K562 (cell line): ENCODE results near the gene FH. TPM values are rescaled to one million over a fixed set of nuclear protein-coding genes. Genes with fewer than 3 reads are reported as not detected.

Experiments used
- CHD2 ChIP-seq: IDR thresholded peaks from 2 replicates; pipeline ENCODE4 v1.6.1; 2011; ENCODE audit warnings: low read depth, low read length
- CREB5 ChIP-seq: fragments of 250-450 bp; sonication (Bioruptor Pico); IDR thresholded peaks from 2 replicates; pipeline ENCODE4 v1.5.0; 2020; ENCODE audit warnings: mild to moderate bottlenecking
- E2F1 ChIP-seq: sonication (generic); formaldehyde crosslinking; IDR thresholded peaks from 2 replicates; pipeline ENCODE4 v1.8.1; 2023; ENCODE audit warnings: mild to moderate bottlenecking, missing genetic modification reagents, moderate library complexity
- ELF1 ChIP-seq: fragments of 200-800 bp; sonication (Bioruptor generic); IDR thresholded peaks from 2 replicates; pipeline ENCODE4 v1.6.1; 2016; ENCODE audit warnings: missing genetic modification characterization, missing compliant biosample characterization
- FOXA1 ChIP-seq: fragments of 450-650 bp; IDR thresholded peaks from 2 replicates; pipeline ENCODE4 v1.6.1; 2016; ENCODE audit warnings: mild to moderate bottlenecking, borderline replicate concordance
- FOXK2 ChIP-seq, 2 experiments: fragments of 450-650 bp; IDR thresholded peaks in 1 of 2; conservative IDR thresholded peaks in 1 of 2; 2 replicates each; pipeline ENCODE4 v1.6.1; 2016; ENCODE audit warnings: low read depth in 2 of 2, mild to moderate bottlenecking in 1 of 2
- KLF10 ChIP-seq: fragments of 250-450 bp; sonication (Bioruptor Pico); IDR thresholded peaks from 2 replicates; pipeline ENCODE4 v1.6.1; 2021; ENCODE audit warnings: matching md5 sums
- MEIS2 ChIP-seq: fragments of 450-650 bp; IDR thresholded peaks from 2 replicates; pipeline ENCODE4 v1.6.1; 2014; ENCODE audit warnings: mild to moderate bottlenecking; ENCODE audit not compliant: partially characterized antibody
- PCBP1 ChIP-seq: fragments of 200-400 bp; formaldehyde crosslinking; IDR thresholded peaks from 2 replicates; pipeline ENCODE4 v1.6.1; 2018; ENCODE audit warnings: mild to moderate bottlenecking, low read depth, low read length; ENCODE audit not compliant: poor library complexity, severe bottlenecking
- PHTF2 ChIP-seq: fragments of 250-450 bp; sonication (Bioruptor Pico); IDR thresholded peaks from 2 replicates; pipeline ENCODE4 v1.5.0; 2021; ENCODE audit warnings: mild to moderate bottlenecking
- RBM17 ChIP-seq: fragments of 200-400 bp; formaldehyde crosslinking; IDR thresholded peaks from 2 replicates; pipeline ENCODE4 v1.6.1; 2017; ENCODE audit warnings: low read depth, mild to moderate bottlenecking, low read length, borderline replicate concordance
- RBM25 ChIP-seq: fragments of 200-400 bp; formaldehyde crosslinking; IDR thresholded peaks from 2 replicates; pipeline ENCODE4 v1.6.1; 2018; ENCODE audit warnings: low read length, low read depth, moderate library complexity; ENCODE audit not compliant: severe bottlenecking
- TAF9B ChIP-seq: fragments of 450-650 bp; IDR thresholded peaks from 2 replicates; pipeline ENCODE4 v1.6.1; 2018; ENCODE audit warnings: mild to moderate bottlenecking; ENCODE audit not compliant: partially characterized antibody
- TRIM24 ChIP-seq, 2 experiments: fragments of 450-650 bp; IDR thresholded peaks; 2 replicates each; pipeline ENCODE4 v1.6.1; 2016
- TRIM25 ChIP-seq: fragments of 450-650 bp; IDR thresholded peaks from 2 replicates; pipeline ENCODE4 v1.7.0; 2016; ENCODE audit warnings: borderline replicate concordance
- USF2 ChIP-seq: sonication (generic); formaldehyde crosslinking; IDR thresholded peaks from 2 replicates; pipeline ENCODE4 v1.5.0; 2020; ENCODE audit warnings: missing genetic modification reagents
- ZNF311 ChIP-seq: fragments of 250-450 bp; sonication (Bioruptor Pico); IDR thresholded peaks from 2 replicates; pipeline ENCODE4 v1.4.0; 2020; ENCODE audit warnings: mild to moderate bottlenecking, moderate library complexity
- ZNF518B ChIP-seq: fragments of 250-450 bp; sonication (Bioruptor Pico); IDR thresholded peaks from 2 replicates; pipeline ENCODE4 v1.5.0; 2021; ENCODE audit warnings: mild to moderate bottlenecking, moderate library complexity
- polyA plus RNA-seq, 8 experiments: library from polyadenylated mRNA; depleted of rRNA in 4 of 8; stranded (reverse) in 5 of 8; unstranded in 3 of 8; fragments of >200 nt; fragmentation: Nextera tagmentation in 2 of 8; fragmentation: Illumina TruSeq in 1 of 8; extraction: Ambion mirVana in 2 of 8; extraction: Trizol in 1 of 8; gene quantifications; 2 replicates each; pipeline versions ENCODE4 v1.2.1 to v1.2.3, GENCODE V29; 2011 to 2014; ENCODE audit warnings: inconsistent platforms in 1 of 8, missing spikeins in 1 of 8
- total RNA-seq, 7 experiments: library from RNA; depleted of rRNA in 6 of 7; stranded (reverse); fragments of >200 nt in 6 of 7; fragmentation: Illumina TruSeq in 2 of 7; extraction: Trizol in 2 of 7; gene quantifications; 2 replicates each; pipeline versions ENCODE4 v1.2.1 to v1.2.3, GENCODE V29; 2011 to 2021; ENCODE audit warnings: low replicate concordance in 1 of 7

FH gene
- total and polyA plus RNA-seq, 9 of the 15 experiments (the other 6 are each of a cell fraction or from before 2014, with no cell fraction given), result 117 to 240 (median 211) TPM

- TF ChIP-seq E2F1 (CRISPR knock-in tag) (peak; percentile 62; the same call in 1 of the 2 replicates), USF2 (CRISPR knock-in tag) (no peak), RBM17 (no peak), ELF1 (no peak), FOXK2 (conservative IDR thresholded peaks at IDR 0.05 in 1 of 2, IDR thresholded peaks at IDR 0.05 in 1 of 2; ENCODE audit: low read depth in 2 of 2) (peak; percentile 82; a peak in 3 of 4 replicates), ZNF311 (CRISPR knock-in tag) (no peak), ZNF518B (CRISPR knock-in tag) (no peak), TRIM25 (no peak), TRIM24 (IDR thresholded peaks at IDR 0.05) (no peak), PCBP1 (peak; percentile 77), FOXA1 (no peak), TAF9B (peak; percentile 73), CREB5 (CRISPR knock-in tag) (no peak), MEIS2 (peak; percentile 82), CHD2 (peak; percentile 69; the same call in 1 of the 2 replicates), RBM25 (peak; percentile 63), PHTF2 (CRISPR knock-in tag) (no peak), KLF10 (CRISPR knock-in tag) (no peak)
These were observed at the start of gene FH (continued) for GRCh38 chr1:241519308-241520079.
